ENCODE data around the gene MFRP. TPM values are rescaled to one million over a fixed set of nuclear protein-coding genes. Genes with fewer than 3 reads are reported as not detected.
A peak's percentile ranks its signal among the peaks of the same experiment; 100 is the strongest.

MFRP gene
- total RNA-seq, 1 donor = not detected

DNA sequence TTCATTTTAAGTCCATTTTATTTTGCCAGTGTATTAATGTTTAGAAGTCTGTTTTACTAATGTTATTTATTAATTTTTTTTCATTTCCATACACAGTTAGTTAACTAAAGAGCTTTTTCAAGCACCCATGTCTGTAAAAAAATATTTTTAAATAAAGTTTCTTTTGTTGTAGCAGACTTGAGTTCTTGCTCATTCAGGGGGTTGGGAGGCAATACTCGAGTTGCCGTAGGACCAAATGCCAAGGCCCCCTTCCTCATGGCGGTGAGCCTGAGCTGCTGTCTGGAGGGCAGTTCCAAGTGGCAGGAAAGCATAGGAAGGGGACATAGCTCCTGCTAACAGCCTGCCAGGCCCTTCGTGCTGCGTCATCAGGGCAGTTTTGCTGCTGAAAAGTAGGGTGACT lies 38.5 kb downstream of the MFRP start:
- no peak overlapping the region for H3K4me3 ChIP-seq (ENCODE audit: low read depth, low read length)
- TF ChIP-seq, protein P1, sequence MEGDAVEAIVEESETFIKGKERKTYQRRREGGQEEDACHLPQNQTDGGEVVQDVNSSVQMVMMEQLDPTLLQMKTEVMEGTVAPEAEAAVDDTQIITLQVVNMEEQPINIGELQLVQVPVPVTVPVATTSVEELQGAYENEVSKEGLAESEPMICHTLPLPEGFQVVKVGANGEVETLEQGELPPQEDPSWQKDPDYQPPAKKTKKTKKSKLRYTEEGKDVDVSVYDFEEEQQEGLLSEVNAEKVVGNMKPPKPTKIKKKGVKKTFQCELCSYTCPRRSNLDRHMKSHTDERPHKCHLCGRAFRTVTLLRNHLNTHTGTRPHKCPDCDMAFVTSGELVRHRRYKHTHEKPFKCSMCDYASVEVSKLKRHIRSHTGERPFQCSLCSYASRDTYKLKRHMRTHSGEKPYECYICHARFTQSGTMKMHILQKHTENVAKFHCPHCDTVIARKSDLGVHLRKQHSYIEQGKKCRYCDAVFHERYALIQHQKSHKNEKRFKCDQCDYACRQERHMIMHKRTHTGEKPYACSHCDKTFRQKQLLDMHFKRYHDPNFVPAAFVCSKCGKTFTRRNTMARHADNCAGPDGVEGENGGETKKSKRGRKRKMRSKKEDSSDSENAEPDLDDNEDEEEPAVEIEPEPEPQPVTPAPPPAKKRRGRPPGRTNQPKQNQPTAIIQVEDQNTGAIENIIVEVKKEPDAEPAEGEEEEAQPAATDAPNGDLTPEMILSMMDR (IDR thresholded peaks at IDR 0.05; ENCODE audit: insufficient read depth, low read length) = no peak
- no peak for DNase-seq (ENCODE audit: low read depth)

DNA sequence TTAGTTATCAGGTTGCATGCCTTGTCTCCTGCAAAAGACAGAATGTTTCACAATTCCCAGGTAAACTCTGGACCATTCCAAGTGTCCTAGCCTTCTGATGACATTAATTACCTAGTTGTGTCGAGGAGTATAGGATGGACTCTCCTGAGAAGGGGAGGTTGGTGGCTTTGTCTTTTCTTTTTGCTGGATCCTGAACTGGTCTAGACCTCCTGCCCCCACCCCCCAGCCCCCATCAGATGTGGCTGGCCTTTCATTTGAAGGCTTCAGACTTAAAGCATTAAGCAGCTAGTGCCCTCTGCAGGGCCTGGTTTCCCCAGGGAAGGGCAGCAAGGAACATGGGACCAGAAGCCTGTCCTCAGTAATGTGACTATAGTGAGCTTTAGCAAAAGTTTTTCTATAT lies 39.3 kb downstream of the MFRP start:
- no peak for DNase-seq (ENCODE audit: low read depth)
- TF ChIP-seq, protein P1 (IDR thresholded peaks at IDR 0.05; ENCODE audit: insufficient read depth, low read length) = no peak
- no peak overlapping the region for H3K4me3 ChIP-seq (ENCODE audit: low read depth, low read length)

DNA sequence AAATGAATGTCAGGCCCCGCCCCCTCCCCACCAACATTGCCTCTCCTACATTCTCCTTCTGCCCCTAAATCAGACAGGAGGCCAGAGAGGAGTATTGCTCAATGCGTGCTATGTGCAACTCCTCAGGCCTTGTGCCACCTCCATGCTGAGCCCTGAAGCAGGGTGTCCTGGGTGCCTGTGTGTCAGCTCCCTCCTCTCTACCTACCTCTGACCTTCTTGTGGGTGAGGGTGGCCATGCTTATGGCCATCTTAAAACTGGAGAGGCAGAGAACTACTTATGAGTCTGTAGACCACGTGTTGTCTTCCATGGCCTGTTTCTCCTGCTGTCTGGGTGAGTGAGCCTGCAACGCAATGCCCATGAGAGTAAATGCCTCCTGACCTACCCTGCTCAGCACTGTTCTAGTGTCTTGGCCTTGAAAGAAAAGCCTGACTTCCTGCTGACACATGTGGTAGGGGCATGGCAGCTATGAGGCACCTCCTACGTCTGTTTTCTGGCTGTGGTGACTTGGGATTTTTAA lies 40.1 kb downstream of the MFRP start:
- H3K4me3 ChIP-seq (ENCODE audit: low read depth, low read length) = no peak overlapping the region
- TF ChIP-seq, protein P1 (IDR thresholded peaks at IDR 0.05; ENCODE audit: insufficient read depth, low read length) = no peak
- DNase-seq (ENCODE audit: low read depth) = peak; percentile 19

DNA sequence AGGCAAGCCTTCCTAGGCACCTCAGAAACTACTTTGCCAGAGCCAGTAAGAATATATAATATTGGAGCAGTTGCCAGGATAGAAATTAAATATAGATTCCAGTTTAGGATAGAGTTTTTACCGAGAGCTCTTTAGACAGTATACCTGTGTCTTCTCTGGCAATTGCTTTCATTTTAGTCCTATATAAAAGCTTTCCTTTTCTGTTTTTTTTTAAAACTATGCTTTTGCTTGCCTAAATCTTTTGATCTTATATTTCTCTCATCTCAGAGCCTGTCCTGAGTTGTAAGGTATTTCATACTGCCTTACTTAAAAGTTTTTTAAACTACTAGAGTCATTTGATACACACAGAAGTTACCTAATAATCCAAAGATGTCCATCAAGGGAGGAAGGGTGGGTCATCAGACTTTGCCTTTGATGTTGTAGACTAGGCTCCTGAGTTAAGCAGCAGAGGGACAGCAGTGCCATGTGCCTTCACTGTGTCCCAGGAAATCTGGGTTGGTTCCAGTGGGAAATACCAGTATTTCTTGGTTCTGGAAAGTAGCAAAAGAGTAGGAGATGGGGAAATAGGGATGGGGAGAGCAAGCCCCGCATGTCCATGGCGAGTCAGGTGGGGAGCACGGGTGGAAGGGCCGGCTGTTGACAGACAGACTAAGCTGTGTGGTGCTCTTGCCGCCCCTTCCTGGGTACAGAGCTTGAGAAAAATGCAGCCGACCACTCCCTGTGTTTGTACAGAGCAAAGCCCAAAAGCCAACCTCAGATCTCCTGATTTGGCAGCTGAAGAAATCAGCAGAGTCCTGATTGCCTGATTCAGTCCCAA lies 40.7 kb downstream of the MFRP start:
- no peak for DNase-seq (ENCODE audit: low read depth)
- H3K4me3 ChIP-seq (ENCODE audit: low read depth, low read length) = no peak overlapping the region
- TF ChIP-seq, protein P1 (IDR thresholded peaks at IDR 0.05; ENCODE audit: insufficient read depth, low read length) = no peak

DNA sequence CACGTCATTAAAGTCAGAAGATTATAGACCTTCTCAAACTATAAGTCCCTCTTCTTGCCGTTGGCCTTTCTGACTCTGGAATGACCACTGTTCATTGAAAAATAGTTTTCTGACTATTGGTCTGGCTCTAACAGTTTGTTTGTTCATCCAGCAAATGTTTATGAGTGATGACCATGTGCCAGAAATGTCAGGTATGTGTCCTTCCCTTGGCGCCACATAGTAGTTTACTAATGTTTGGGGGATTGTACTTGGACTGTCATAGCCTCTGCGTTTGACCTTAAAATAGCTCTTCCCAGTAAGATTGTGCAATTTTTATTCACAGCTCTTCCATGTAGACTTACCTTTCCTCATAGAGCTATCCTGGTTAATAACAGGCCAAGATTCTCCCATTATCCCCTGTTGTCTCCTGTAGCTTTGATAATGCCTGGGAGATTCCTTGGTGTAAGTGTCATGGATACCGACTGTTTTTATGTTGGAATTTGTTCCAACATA lies 43.2 kb downstream of the MFRP start:
- TF ChIP-seq, protein P1 (IDR thresholded peaks at IDR 0.05; ENCODE audit: insufficient read depth, low read length) = no peak
- H3K4me3 ChIP-seq (ENCODE audit: low read depth, low read length) = no peak overlapping the region
- DNase-seq (ENCODE audit: low read depth) = no peak

DNA sequence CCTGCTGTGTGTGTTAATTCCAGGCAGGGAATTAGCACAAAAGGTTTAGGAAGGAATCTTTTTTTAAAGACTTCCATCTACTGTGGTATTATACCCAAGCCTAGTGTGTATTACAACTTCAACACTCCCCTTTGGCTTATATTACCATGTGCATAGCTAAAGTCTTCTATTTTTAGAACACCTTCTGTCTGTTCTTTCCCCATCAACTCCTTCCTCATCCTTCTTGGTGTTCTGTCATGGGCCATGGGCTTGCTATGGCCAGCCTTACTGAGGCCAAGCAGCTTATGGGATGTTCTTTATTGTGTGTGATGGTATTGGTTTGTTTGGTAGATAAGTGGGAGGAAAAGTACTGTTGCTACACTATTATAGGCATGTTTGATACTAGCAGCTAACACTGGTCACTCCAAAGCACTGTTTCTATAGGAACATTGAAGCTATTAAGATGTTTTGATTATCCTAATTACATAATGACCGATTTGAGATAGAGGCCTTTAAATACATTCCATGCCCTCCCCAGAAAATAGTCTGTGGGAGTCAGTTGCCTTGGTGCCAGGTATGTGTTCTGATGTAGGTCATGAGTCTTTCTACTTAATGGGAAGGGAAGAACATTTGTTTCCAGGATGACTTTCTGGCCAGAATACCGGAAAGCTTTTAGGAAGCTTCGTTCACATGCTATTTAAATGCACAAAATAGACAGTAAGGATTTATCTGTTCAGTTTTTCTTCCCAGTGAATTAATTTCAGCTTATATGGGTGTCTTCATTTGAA lies 46.1 kb downstream of the MFRP start:
- no peak overlapping the region for H3K4me3 ChIP-seq (ENCODE audit: low read depth, low read length)
- no peak for DNase-seq (ENCODE audit: low read depth)
- TF ChIP-seq, protein P1 (IDR thresholded peaks at IDR 0.05; ENCODE audit: insufficient read depth, low read length) = no peak
